HepG2 (cell line): ENCODE data around the gene TPPP2. TPM values are rescaled to one million over a fixed set of nuclear protein-coding genes. Genes with fewer than 3 reads are reported as not detected.

ENCODE experiments used
- AGO1 ChIP-seq: fragments of 200-400 bp; formaldehyde crosslinking; IDR thresholded peaks from 2 replicates; pipeline ENCODE4 v1.6.1; 2017; ENCODE audit warnings: mild to moderate bottlenecking, low read depth, low read length, moderate library complexity; ENCODE audit not compliant: poor library complexity, severe bottlenecking
- ARNTL ChIP-seq: sonication (generic); formaldehyde crosslinking; IDR thresholded peaks from 2 replicates; pipeline ENCODE4 v1.4.0; 2020; ENCODE audit warnings: mild to moderate bottlenecking, missing genetic modification reagents
- ATRX ChIP-seq: sonication (generic); formaldehyde crosslinking; IDR thresholded peaks from 2 replicates; pipeline ENCODE4 v1.4.0; 2020; ENCODE audit warnings: missing genetic modification reagents, borderline replicate concordance
- CBX5 ChIP-seq: sonication (generic); formaldehyde crosslinking; IDR thresholded peaks from 2 replicates; pipeline ENCODE4 v1.4.0; 2020; ENCODE audit warnings: missing genetic modification reagents, borderline replicate concordance
- CENPX ChIP-seq: sonication (generic); formaldehyde crosslinking; IDR thresholded peaks from 2 replicates; pipeline ENCODE4 v1.9.0; 2021; ENCODE audit warnings: mild to moderate bottlenecking, missing genetic modification reagents, moderate library complexity
- GMEB1 ChIP-seq: sonication (generic); formaldehyde crosslinking; IDR thresholded peaks from 2 replicates; pipeline ENCODE4 v1.5.1; 2020; ENCODE audit warnings: missing genetic modification reagents, mild to moderate bottlenecking, borderline replicate concordance
- HES4 ChIP-seq: sonication (generic); formaldehyde crosslinking; IDR thresholded peaks from 2 replicates; pipeline ENCODE4 v1.9.0; 2021; ENCODE audit warnings: mild to moderate bottlenecking, missing genetic modification reagents, borderline replicate concordance
- KDM5B ChIP-seq: sonication (generic); formaldehyde crosslinking; IDR thresholded peaks from 2 replicates; pipeline ENCODE4 v1.4.0; 2020; ENCODE audit warnings: missing genetic modification reagents, mild to moderate bottlenecking, borderline replicate concordance
- KLF6 ChIP-seq: IDR thresholded peaks from 2 replicates; pipeline ENCODE4 v1.8.0; 2016; ENCODE audit warnings: missing biosample characterization, missing genetic modification reagents
- MXI1 ChIP-seq: IDR thresholded peaks from 3 replicates; pipeline ENCODE4 v1.6.1; 2012; ENCODE audit warnings: low read depth, low read length, inconsistent platforms, borderline replicate concordance
- NFRKB ChIP-seq: fragments of 450-650 bp; IDR thresholded peaks from 2 replicates; pipeline ENCODE4 v1.6.1; 2017
- POGK ChIP-seq: sonication (generic); formaldehyde crosslinking; conservative IDR thresholded peaks from 2 replicates; pipeline ENCODE4 v1.8.0; 2022; ENCODE audit warnings: mild to moderate bottlenecking, moderate library complexity, missing genetic modification reagents
- SRF ChIP-seq: IDR thresholded peaks from 2 replicates; pipeline ENCODE4 v1.6.1; 2011; ENCODE audit warnings: mild to moderate bottlenecking, low read depth, low read length, moderate library complexity
- TCF7 ChIP-seq: sonication (generic); IDR thresholded peaks from 2 replicates; pipeline ENCODE4 v1.6.1; 2016; ENCODE audit warnings: antibody characterized with exemption, low read depth
- TEAD3 ChIP-seq: optimal IDR thresholded peaks from 2 replicates; pipeline ENCODE3; 2016; ENCODE audit warnings: borderline replicate concordance
- ZFP82 ChIP-seq: sonication (generic); formaldehyde crosslinking; IDR thresholded peaks from 2 replicates; pipeline ENCODE4 v1.5.1; 2020; ENCODE audit warnings: mild to moderate bottlenecking, missing genetic modification reagents, borderline replicate concordance
- ZFX ChIP-seq: sonication (generic); formaldehyde crosslinking; IDR thresholded peaks from 2 replicates; pipeline ENCODE4 v1.4.0; 2020; ENCODE audit warnings: mild to moderate bottlenecking, low read depth, missing genetic modification reagents, moderate library complexity
- ZNF225 ChIP-seq: sonication (generic); formaldehyde crosslinking; IDR thresholded peaks from 2 replicates; pipeline ENCODE4 v1.4.0; 2020; ENCODE audit warnings: mild to moderate bottlenecking, missing genetic modification reagents
- ZNF501 ChIP-seq: sonication (generic); formaldehyde crosslinking; IDR thresholded peaks from 2 replicates; pipeline ENCODE4 v1.5.1; 2020; ENCODE audit warnings: mild to moderate bottlenecking, moderate library complexity, missing genetic modification reagents
- ZNF639 ChIP-seq: conservative IDR thresholded peaks from 2 replicates; pipeline ENCODE4 v1.6.1; 2018; ENCODE audit warnings: missing genetic modification reagents
- ZNF737 ChIP-seq: sonication (generic); formaldehyde crosslinking; IDR thresholded peaks from 2 replicates; pipeline ENCODE4 v1.5.0; 2020; ENCODE audit warnings: missing genetic modification reagents, mild to moderate bottlenecking, borderline replicate concordance
- ZSCAN31 ChIP-seq: sonication (generic); formaldehyde crosslinking; IDR thresholded peaks from 2 replicates; pipeline ENCODE4 v1.5.0; 2020; ENCODE audit warnings: low read depth, mild to moderate bottlenecking, missing genetic modification reagents
- polyA plus RNA-seq, 8 experiments: library from polyadenylated mRNA; depleted of rRNA in 3 of 8; stranded (reverse) in 7 of 8; unstranded in 1 of 8; fragments of >200 nt; fragmentation: Illumina TruSeq in 4 of 8; extraction: Trizol in 4 of 8; gene quantifications; 2 replicates each; pipeline versions ENCODE4 v1.2.1 to v1.2.3, GENCODE V29; 2011 to 2016; ENCODE audit warnings: low read depth in 4 of 8, missing spikeins in 1 of 8, mixed read lengths in 1 of 8; ENCODE audit not compliant: insufficient read depth in 1 of 8
- total RNA-seq, 5 experiments: library from RNA; depleted of rRNA; stranded (reverse); fragments of >200 nt; fragmentation: Illumina TruSeq; extraction: Trizol; gene quantifications; 2 replicates each; pipeline ENCODE4 v1.2.3, GENCODE V29; 2016; ENCODE audit warnings: low read depth in 1 of 5
- TF ChIP-seq, protein P1 (sequence below): IDR thresholded peaks from 2 replicates; pipeline ENCODE4 v1.6.1; 2016; ENCODE audit warnings: missing compliant biosample characterization, missing genetic modification reagents, borderline replicate concordance

Gene TPPP2
- total and polyA plus RNA-seq, 2 of the 13 experiments (the other 11 are each of a cell fraction or from before 2014, with no cell fraction given): 0.58 to 4.2 TPM

DNA sequence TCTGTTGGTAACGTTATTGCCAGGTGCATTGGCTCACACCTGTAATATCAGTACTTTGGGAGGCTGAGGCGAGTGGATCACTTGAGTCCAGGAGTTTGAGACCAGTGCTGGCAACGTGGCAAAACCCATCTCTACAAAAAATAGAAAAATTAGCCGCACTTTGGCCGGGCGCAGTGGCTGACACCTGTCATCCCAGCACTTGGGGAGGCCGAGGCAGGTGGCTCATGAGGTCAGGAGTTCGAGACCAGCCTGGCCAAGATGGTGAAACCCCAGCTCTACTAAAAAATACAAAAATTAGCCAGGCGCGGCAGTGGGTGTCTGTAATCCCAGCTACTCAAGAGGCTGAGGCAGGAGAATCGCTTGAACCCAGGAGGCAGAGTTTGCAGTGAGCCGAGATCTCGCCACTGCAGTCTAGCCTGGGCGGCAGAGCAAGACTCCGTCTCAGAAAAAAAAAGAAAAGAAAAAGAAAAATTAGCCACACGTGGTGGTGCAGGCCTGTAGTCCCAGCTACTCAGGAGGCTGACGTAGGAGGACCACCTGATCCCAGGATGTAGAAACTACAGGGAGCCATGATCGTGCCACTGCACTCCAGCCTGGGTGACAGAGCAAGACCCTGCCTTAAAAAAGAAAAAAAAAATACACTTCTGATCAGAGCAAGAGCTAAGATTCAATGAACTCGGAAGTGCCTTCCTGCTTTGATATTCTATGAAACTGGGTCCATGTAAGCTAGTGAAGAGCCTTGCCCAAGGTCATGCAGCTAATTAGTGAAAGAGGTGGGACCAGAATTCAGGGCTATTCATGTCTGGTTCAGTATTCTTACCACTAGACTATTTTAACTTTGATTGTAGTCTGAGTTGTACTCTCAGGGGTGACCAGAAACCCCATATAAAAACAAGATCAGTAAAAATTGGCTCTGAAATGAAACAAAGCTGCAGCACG is 23.4 kb downstream of the TPPP2 start (continued):
- TF ChIP-seq ZSCAN31: no peak
- TF ChIP-seq ZFP82 (CRISPR knock-in tag): no peak
- TF ChIP-seq TEAD3 (CRISPR knock-in tag): no peak
- TF ChIP-seq NFRKB: no peak
- TF ChIP-seq MXI1: no peak
- TF ChIP-seq ATRX (CRISPR knock-in tag): no peak
- TF ChIP-seq AGO1: no peak
- TF ChIP-seq CBX5 (CRISPR knock-in tag): no peak
- TF ChIP-seq SRF: no peak
- TF ChIP-seq KLF6: no peak
- peak; percentile 78 for TF ChIP-seq ZNF501
- peak; percentile 26; the same call in 1 of the 2 replicates for TF ChIP-seq KDM5B
- TF ChIP-seq ZNF737 (CRISPR knock-in tag): no peak
- TF ChIP-seq ARNTL (CRISPR knock-in tag): 0 out of 2 replicates have a peak, but pooled peaks have one; percentile 44
- TF ChIP-seq CENPX (CRISPR knock-in tag): no peak
- TF ChIP-seq ZFX (CRISPR knock-in tag): 0 out of 2 replicates have a peak, but pooled peaks have one; percentile 5
- TF ChIP-seq, protein P1, sequence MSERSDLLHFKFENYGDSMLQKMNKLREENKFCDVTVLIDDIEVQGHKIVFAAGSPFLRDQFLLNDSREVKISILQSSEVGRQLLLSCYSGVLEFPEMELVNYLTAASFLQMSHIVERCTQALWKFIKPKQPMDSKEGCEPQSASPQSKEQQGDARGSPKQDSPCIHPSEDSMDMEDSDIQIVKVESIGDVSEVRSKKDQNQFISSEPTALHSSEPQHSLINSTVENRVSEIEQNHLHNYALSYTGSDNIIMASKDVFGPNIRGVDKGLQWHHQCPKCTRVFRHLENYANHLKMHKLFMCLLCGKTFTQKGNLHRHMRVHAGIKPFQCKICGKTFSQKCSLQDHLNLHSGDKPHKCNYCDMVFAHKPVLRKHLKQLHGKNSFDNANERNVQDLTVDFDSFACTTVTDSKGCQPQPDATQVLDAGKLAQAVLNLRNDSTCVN: no peak
- TF ChIP-seq HES4 (CRISPR knock-in tag): 0 out of 2 replicates have a peak, but pooled peaks have one; percentile 46
- TF ChIP-seq ZNF639 (CRISPR knock-in tag): no peak
- peak; percentile 64; the same call in 1 of the 2 replicates for TF ChIP-seq ZNF225 (CRISPR knock-in tag)
- no peak; the same call in 1 of the 2 replicates for TF ChIP-seq GMEB1 (CRISPR knock-in tag)
- peak; percentile 55; the same call in 1 of the 2 replicates for TF ChIP-seq POGK (CRISPR knock-in tag)
- no peak; the same call in 1 of the 2 replicates for TF ChIP-seq TCF7
